HG02798 (cell line): ENCODE measurements around the gene WWOX.
"Not testable (repeated sequence)": the region's sequence is repeated elsewhere in the genome, so short reads cannot be mapped to it uniquely, and the experiment has no call there.

Experiments
- ATAC-seq: cut with Tn5 transposase; IDR thresholded peaks from one replicate; pipeline ENCODE4 v1.9.1; 2021; ENCODE audit warnings: mild to moderate bottlenecking; ENCODE audit not compliant: unreplicated experiment, poor library complexity

WWOX gene

DNA sequence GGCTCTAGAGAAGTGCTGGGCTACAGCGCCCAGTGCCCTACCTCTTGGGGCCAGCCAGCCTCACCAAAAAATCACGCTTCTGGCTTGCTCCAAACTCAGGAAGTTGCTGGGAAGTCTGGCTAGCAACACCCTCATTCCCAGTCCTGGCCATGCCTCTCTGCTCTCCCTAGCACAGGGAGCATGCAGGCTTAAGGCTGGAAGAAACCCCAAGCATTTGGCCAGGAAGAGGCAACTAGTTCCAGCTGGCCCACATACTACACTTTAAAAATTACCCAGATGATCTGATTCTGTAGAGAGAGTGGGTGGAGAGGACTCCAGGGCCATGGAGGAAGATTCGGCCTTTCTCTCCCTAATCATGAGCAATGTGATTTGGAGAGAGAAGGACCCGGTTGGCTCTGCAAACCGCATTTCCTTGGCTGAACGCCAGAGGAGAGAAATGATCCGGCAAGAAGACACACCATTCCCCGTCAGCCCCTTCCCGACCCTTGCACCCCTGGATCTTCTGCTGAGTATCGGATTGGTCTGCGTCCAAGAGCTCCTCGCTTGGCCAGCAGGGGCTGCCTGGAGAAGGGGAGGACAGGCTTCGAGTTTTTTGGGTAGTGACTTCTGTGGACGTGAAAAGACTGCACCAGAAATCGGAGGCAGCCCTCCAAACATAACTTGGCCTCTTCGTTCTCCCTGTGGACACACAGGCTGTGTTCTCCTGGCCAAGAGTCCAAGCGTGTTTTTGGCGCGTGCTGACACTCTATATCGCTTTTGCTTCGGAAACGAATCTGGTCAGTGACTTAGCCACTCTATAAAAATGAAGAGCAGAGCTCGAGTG, 406.3 kb downstream of the WWOX start:
- ATAC-seq, result no peak

DNA sequence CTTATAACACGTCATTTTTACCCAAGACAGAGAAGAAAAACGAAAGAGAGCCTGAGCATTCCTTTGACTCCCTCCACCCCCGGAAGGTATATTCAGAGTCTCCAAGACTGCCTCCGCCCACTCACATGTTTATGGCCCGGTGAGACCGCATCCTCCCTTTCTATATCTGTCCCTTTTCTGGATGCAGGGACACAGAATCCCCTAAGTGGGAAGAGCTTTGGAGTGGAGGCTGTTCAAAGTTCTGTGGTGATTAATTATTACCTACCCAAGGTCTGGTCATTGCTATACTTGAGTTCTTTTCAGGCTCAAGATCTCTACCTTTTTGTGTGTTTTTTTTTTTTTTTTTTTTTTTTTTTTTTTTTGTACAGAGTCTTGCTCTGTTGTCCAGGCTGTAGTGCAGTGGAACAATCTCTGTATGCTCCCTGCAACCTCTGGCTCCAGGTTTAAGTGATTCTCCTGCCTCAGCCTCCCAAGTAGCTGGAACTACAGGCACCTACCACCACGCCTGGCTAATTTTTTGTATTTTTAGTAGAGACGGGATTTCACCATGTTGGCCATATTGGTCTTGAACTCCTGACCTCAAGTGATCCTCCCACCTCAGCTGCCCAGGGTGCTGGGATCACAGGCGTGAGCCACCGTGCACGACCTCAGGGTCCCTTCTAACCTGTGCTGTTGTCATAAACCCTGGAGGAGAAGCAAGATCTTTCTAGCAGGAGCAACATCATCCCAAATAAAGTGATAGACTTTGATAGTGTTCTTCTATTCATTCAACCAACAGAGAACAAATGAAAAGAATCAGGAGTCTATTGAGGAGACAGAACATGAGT, 407.1 kb downstream of the WWOX start:
- no peak for ATAC-seq

DNA sequence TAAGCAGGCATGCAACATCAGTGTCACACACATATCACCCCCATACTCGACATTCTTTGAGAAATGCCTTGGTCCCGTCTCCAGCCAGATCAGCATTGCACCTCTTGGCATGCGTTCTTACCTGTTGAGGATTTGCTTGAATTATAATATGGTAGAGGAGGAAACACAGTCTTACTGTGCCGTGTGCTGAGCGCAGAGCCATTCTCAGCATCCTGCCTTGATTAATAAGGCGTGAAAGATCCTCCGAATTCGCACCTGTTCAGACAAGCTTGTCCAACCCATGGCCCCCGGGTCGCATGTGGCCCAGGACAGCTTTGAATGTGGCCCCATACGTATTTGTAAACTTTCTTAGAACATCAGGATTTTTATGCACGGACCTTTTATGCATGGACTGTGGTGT, 408.1 kb downstream of the WWOX start:
- no peak for ATAC-seq

DNA sequence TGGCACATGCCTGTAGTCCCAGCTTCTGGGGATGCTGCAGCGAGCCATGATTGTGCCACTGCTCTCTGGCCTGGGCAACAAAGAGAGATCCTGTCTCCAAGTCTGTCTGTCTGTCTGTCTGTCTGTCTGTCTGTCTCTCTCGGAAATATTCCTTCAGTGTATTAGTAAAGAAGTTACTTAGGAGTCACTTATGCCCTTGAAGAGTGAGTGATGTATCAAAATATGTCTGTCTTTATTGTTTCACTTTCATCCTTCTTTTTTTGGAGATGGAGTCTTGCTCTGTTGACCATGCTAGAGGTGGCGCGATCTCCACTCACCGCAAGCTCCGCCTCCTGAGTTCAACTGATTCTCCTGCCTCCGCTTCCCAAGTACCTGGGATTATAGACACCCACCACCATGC, 410.5 kb downstream of the WWOX start:
- no peak for ATAC-seq

DNA sequence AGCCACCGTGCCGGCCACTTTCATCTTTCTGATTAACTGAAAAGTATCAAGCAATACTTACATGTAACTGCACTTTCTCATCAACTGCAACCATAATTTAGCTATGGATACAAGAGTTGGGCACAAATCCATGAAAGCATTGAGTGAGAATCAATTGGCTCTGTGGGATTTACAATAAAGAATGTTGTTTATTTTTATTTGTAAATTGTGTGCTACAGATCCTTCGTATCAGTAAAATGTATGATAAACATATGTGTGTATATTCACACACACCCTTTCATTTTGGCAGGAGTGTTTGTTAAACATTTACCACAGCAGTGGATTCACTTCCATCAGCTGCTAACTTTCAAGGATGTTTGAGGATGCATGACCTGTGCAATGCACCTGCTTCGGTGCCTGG, 411.0 kb downstream of the WWOX start:
- no peak for ATAC-seq

DNA sequence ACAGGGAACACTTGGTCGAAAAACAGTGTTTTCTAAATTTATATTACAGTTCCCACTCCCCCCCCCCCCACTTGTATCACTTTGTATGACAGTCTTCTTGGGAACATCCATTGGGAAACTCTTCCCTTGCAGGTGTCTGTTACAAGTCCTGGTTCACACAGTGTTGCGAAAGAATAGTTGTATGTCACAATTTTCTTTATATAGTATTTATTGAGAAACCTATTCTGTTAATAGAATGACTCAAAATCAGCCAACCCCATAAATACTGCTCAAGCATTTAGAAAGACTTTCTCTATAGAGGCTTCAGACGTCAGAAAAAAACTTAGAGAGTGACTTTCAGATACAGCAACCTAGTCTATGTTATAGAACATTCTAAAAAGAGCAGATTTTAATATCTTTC, 414.4 kb downstream of the WWOX start:
- ATAC-seq, result no peak

DNA sequence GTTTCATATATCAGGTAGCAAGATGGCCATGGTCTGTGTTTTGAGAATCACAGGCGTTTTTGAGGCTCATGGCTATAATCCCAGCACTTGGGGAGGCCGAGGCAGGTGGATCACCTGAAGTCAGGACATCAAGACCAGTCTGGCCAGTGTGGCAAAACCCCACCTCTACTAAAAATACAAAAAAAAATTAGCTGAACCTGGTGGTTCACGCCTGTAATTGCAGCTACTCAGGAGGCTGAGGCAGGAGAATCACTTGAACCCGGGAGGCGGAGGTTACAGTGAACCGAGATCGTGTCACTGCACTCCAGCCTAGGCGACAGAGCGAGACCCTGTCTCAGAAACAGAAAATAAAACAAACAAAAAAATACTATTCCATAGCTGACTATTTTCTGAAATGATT, 415.4 kb downstream of the WWOX start:
- ATAC-seq, result not testable (repeated sequence)

DNA sequence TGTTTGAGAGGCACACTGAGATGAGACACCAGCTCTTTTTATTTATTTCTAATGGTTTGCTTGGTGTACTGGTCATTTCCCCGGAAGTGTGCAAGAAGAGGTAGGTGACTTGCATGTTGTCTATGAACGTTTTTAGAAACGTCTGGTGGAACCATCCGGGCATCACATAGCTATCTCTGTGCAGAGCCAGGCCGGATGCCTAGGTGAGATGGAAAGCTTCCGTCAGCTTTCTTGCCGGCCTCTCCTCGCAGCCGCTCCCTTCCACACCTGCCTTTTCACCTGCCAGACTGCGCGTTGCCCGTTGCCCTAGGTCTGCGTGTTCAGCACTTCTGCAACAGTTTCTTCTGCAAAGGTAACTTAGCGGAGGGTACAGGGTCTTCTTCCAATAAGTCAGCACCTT, 416.0 kb downstream of the WWOX start:
- no peak for ATAC-seq

DNA sequence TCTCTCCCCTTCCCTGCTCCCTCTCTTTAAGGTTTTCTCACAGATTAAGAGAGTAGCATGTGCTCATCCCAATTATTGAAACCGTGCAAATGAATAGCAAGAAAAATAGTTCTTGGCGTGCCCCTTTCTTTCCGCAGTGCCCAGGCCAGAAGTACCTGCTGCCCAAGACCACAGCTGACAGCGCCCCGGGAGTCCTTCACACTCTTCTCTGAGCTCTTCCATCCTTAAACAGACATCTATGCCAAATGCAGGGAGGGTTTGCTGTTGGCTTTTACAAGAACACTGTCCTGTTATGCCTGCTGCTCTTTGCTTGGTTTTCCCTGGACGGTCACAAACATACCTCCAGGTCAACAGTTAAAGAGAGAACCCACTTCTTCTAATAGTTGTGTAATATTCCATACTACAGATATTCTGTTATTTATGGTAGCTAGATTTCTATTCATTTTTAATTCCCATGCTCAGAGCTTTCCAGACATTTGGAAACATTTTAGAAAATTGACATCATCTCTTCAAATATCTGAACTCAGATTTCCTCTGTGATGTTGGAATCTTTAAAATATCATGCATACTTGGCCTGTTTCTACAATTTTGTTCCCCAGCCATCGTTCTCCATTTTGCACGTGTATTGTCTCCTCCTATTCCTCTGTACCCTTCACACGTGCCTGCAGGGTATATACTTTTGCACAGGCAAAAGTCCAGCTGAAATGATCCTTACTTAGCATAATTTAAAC, 416.7 kb downstream of the WWOX start:
- no peak for ATAC-seq

DNA sequence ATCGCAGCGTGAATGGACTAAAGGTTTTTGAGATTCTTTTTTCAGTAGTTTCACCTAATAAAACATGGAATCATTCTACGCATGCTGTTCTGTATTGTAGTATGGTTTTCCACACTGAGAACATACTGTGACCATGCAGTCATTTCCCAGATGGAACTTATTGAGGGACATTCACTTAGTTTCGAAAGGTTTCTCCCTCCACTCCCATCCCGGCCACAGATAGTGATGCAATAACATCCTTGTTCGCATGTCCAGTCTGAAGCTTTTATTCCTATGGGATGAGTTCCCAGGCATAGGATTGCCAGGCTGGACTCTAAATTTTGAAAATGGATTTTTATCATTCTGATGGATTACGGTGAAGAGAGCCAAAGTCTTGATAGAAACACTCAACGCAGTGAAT, 420.4 kb downstream of the WWOX start:
- ATAC-seq, result no peak

DNA sequence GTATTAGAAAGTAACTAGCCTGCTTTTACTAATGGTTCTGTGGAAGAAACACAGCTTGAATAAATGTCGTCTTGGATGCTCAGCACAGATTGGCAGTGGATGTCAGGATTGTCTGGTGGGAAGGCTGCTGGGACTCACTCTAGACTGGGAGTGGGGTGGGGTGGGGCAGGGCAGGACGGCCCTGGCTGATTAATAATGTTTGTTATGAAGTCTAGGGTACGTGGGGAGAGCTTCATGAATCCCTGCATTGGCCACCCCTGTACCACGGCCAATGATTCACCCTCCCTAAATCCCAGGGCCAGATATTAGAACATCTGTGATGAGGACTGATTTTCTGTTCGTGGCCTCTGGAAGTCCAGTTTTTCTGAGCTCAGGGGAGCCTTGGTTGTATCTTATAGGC, 421.0 kb downstream of the WWOX start:
- ATAC-seq, result no peak

DNA sequence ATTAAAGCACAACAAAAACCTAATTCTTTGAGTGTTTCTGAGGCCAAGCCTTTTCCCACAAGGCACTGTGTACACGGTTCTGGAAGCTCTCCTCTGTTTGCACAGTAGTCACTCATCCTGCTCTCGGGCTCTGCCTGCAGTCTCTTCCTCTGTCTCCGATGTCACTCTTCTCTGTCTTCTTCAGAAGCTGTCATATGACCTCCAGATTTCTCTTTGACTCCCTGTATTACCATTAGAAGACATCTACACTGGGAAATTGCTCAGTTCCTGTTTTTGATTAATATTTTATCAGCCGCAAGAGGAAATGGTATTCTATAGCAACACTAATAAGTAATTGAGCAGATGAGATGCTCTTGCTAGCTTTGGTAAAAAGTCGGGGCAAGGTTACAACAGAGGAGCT, 422.9 kb downstream of the WWOX start:
- ATAC-seq, result no peak

DNA sequence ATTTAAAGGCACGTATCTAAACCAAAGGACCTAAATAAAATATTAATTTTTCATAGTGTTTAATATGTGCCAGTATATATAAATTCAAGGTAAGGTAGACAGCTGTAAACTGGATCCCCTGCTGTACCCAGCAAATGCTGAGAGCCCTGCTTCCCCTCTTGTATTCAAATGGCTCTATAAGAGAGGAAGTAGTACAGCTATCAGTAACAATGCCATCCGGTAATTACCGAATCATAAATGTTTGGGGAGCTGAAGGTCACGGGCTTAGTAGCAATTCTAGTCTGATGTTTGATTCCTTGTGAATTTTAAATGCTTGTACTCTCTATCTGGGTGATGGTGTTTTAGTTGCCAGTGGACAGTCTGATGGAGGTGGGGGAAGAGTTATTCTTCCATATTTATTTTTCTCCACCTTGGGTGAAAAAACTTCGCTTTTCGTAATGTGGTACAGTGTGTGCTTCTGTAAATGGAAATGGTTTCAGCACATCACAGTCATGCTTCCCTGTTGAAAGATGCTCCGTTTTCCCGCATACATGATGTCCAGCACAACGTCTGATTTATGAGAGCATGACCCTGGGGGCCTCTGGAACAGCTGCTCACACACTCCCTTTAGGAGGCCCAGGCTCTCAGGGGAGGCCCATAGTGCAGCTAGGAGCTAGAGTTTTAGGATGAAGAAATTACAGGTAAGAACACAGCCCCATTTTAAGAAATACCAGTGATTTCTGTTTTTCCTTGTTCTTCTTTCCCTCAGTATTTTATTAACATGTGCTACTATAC, 423.9 kb downstream of the WWOX start:
- ATAC-seq, result no peak

DNA sequence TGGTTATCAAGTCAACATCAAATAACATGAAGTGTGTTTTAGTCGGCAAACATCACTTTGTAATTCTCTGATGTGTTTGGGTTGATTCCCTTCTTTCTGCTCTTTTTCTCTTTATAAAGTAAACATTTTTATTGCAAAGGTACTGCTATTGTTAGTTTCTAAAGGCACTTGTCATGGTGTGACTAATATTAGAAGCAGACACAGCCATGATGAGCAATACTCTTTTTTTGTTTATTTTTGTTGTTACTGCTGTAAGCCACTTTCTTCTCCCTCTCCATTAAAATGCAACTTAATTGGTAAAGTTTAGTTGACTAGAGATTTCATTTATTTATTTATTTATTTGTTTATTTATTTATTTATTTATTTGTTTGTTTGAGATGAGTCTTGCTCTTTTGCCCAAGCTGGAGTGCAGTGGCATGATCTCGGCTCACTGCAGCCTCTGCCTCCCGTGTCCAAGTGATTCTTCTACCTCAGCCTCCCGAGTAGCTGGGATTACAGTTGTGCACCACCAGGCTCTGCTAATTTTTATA, 424.7 kb downstream of the WWOX start:
- no peak for ATAC-seq

DNA sequence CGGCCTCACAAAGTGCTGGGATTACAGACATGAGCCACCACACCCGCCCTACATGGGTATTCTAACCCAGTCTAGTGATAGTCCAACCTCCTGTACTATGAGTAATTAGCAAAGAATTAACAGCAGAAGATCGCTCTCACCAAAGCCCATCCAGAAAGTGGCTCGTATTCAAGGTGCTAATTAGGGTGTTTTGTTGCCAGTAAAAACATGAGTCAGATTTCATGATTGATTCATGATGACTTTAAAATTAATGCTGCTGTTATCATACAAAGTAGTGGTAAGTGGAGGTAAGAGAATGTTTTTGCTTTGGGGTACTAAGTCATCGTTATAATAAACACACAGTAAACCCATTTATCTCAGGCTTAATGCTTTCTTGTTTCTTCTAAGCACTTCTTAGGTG, 428.8 kb downstream of the WWOX start:
- ATAC-seq, result no peak

DNA sequence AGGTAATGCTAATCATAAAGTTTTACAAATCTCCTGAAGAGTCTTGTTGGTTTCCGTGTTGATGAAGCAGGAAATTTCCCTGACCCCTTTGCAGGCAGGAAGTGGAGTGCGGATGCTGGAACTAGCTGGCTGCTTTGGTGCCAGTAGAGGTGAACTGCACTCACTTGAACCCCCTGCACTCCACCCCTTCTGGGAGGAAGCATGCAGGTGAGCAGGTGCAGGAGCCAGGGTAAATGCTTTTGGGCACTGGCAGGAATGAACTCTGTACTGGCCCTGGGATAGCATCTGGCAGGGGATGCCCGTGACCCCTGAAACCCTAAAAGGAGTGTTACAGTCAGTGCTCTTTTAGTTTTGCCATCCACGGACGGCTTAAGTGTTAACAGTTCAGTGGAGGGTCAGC, 430.4 kb downstream of the WWOX start:
- no peak for ATAC-seq

DNA sequence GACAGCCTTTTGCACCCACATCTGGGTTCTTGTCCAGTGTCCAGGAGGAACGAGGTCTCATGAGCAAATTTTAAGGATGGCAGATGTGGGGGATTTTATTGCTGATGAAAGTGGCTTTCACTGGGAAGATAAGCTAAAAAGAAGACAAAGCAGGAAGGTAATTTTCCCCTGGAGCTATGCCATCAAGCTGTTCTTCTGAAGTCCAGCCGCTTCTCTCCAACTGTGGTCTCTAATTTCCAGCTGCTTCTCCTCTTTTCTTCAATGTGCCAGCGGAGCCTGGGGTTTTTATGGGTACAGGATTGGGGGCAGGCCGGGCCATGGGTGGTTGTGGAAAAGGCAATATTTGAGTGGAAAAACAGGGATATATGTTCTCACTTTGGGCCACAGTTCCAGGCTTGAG, 430.8 kb downstream of the WWOX start:
- ATAC-seq, result no peak

DNA sequence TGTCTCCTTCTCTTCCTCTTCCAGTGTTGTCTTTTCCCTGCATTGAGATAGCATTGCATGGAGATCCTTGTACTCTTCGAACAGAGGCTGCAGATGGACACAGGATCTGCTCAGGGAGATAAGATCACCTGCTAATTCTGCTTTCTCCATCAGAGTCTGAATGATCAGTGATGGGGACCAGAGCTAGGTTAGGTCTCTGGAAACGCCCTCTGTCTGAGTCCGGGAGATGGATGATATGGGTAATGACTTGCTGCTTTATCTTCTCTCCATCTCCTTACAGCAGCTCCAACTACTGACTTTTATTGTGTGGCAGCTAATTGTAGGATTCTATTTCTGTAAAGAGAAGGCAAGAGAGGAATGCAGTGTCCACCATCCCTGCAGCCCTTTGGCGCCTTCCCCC, 435.6 kb downstream of the WWOX start:
- no peak for ATAC-seq

DNA sequence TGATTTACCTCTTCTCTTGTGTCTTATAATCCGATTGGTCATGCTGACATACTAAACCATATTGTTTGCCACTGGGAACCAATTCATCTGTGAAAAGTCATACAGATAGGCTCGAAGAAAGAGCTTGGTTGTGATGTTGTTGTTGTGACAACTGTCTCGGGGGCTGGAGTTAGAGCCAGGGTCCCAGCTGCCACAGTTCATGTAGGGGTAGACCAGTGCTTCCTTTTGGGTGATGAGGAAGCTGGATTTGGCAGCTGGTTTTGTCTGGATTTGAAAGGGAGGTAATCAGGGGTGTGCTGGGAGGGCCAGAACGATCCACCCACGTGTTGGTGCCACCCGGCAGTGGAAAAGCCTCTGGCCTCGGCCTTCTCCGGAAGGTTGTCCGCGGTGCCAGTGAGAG, 438.1 kb downstream of the WWOX start:
- no peak for ATAC-seq

DNA sequence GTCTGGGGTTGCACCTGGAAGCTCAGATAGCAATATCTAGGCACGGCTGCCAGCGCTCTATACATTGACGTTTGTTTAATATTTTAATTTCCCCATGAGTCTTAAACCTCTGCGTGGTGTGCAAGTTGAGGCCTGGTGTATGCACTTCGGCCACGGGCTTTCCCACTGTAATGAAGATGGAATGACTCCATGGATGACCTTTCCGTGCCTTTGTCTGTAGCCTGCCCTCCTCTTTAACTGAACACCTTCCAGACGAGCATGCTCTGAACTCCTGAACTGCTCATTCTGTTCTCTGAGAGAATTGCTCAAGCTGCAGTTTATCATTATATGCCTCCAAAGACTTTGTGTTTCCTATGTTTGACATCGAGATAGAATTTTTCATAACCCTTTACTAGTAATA, 438.8 kb downstream of the WWOX start:
- ATAC-seq, result no peak
